Measurements from ENCODE around the gene SCRN3. TPM values are rescaled to one million over a fixed set of nuclear protein-coding genes. Genes with fewer than 3 reads are reported as not detected.
"Not testable (repeated sequence)": the region's sequence is repeated elsewhere in the genome, so short reads cannot be mapped to it uniquely, and the experiment has no call there.

Gene SCRN3
- 10 to 100 TPM; 16.8 to 16.9 TPM for total RNA-seq

GRCh38 chr2:174395284-174395968, at the start of gene SCRN3:
Gene SCRN3 (plus strand): TSS chr2:174395730. CDS start chr2:174398284, 2,554 bp downstream.
- POLR2A ChIA-PET: interaction anchor here (0.5 kb wide), 1 partner anchor 46 kb away, joined by 7 read pairs; no protein-coding TSS in a partner anchor
- H3K4me3 Mint-ChIP-seq: peak within 1 kb of the TSS; percentile 98
- peak; percentile 87 for DNase-seq
- CTCF ChIA-PET: interaction anchor here (1.2 to 1.5 kb wide), 2 partner anchors 26 to 152 kb away, joined by 4 read pairs; no protein-coding TSS in a partner anchor
- peaks cover 32% of the 10 kb centered on the region for H3K36me3 Mint-ChIP-seq (ENCODE audit: low read depth)
- H3K27me3 Mint-ChIP-seq: no peaks in the 10 kb centered on the region
- peaks cover 41% of the 10 kb centered on the region for H3K4me1 Mint-ChIP-seq
- H3K9me3 Mint-ChIP-seq: no peaks in the 10 kb centered on the region
- H3K27ac Mint-ChIP-seq: peak within 1 kb of the TSS; percentile 98

- H3K27me3 Mint-ChIP-seq: peaks cover 7% of the 10 kb centered on the region
- ChIA-PET POLR2A (interaction anchor here (0.7 kb wide), 2 partner anchors 45 to 1291 kb away, joined by 5 to 7 read pairs; partner anchors contain the start of gene SCRN3), CTCF (interaction anchor here (0.6 to 2.1 kb wide), 4 partner anchors 9 to 637 kb away, joined by 3 to 7 read pairs (median 3); no protein-coding TSS in a partner anchor)
- no peak overlapping the region for H3K27ac Mint-ChIP-seq
- no peak overlapping the region for H3K4me3 Mint-ChIP-seq
- H3K9me3 Mint-ChIP-seq: no peaks in the 10 kb centered on the region
- H3K36me3 Mint-ChIP-seq (ENCODE audit: low read depth): peaks cover 11% of the 10 kb centered on the region
- DNase-seq: no peak
- H3K4me1 Mint-ChIP-seq: peaks cover 1% of the 10 kb centered on the region
These were observed 45.5 kb upstream of the SCRN3 start for GRCh38 chr2:174350018-174350417.

GRCh38 chr2:174350593-174351181, 44.8 kb upstream of the SCRN3 start:
- ChIA-PET POLR2A (interaction anchor here (0.7 kb wide), 1 partner anchor 1292 kb away, joined by 5 read pairs; no protein-coding TSS in a partner anchor), CTCF (interaction anchor here (2.1 kb wide), 1 partner anchor 10 kb away, joined by 7 read pairs; no protein-coding TSS in a partner anchor)
- Mint-ChIP-seq H3K36me3 (ENCODE audit: low read depth) (peaks cover 11% of the 10 kb centered on the region), H3K4me1 (no peaks in the 10 kb centered on the region), H3K9me3 (no peaks in the 10 kb centered on the region), H3K27me3 (peaks cover 3% of the 10 kb centered on the region), H3K4me3 (no peak overlapping the region), H3K27ac (no peak overlapping the region)
- no peak for DNase-seq

- DNase-seq: no peak
- Mint-ChIP-seq H3K4me1 (no peaks in the 10 kb centered on the region), H3K4me3 (no peak overlapping the region), H3K36me3 (ENCODE audit: low read depth) (peaks cover 11% of the 10 kb centered on the region), H3K27ac (no peak overlapping the region), H3K9me3 (no peaks in the 10 kb centered on the region), H3K27me3 (no peaks in the 10 kb centered on the region)
- ChIA-PET POLR2A (no interaction called here), CTCF (no interaction called here)
These were observed 42.5 kb upstream of the SCRN3 start for GRCh38 chr2:174353004-174353403.

- Mint-ChIP-seq H3K4me3 (no peak overlapping the region), H3K36me3 (ENCODE audit: low read depth) (peaks cover 16% of the 10 kb centered on the region), H3K4me1 (no peaks in the 10 kb centered on the region), H3K27ac (no peak overlapping the region), H3K9me3 (no peaks in the 10 kb centered on the region), H3K27me3 (no peaks in the 10 kb centered on the region)
- DNase-seq: no peak
- ChIA-PET POLR2A (no interaction called here), CTCF (interaction anchor here (0.6 kb wide), 1 partner anchor 569 kb away, joined by 6 read pairs; no protein-coding TSS in a partner anchor)
These were observed 39.2 kb upstream of the SCRN3 start for GRCh38 chr2:174356347-174356746.

- H3K27me3 Mint-ChIP-seq, POLR2A ChIA-PET, H3K9me3 Mint-ChIP-seq, H3K27ac Mint-ChIP-seq, H3K4me3 Mint-ChIP-seq, CTCF ChIA-PET, DNase-seq, H3K4me1 Mint-ChIP-seq: not testable (repeated sequence)
- peaks cover 40% of the 10 kb centered on the region for H3K36me3 Mint-ChIP-seq (ENCODE audit: low read depth)
These were observed 35.9 kb upstream of the SCRN3 start for GRCh38 chr2:174359663-174360062.

- Mint-ChIP-seq H3K27ac (no peak overlapping the region), H3K36me3 (ENCODE audit: low read depth) (peaks cover 63% of the 10 kb centered on the region), H3K4me1 (no peaks in the 10 kb centered on the region), H3K27me3 (no peaks in the 10 kb centered on the region), H3K9me3 (peaks cover 23% of the 10 kb centered on the region), H3K4me3 (no peak overlapping the region)
- CTCF ChIA-PET: no interaction called here
- DNase-seq: no peak
- POLR2A ChIA-PET: no interaction called here
These were observed 32.6 kb upstream of the SCRN3 start for GRCh38 chr2:174362949-174363348.

- H3K27ac Mint-ChIP-seq, H3K4me3 Mint-ChIP-seq, POLR2A ChIA-PET, H3K27me3 Mint-ChIP-seq, H3K4me1 Mint-ChIP-seq, DNase-seq, CTCF ChIA-PET: not testable (repeated sequence)
- peaks cover 65% of the 10 kb centered on the region for H3K36me3 Mint-ChIP-seq (ENCODE audit: low read depth)
- H3K9me3 Mint-ChIP-seq: peaks cover 23% of the 10 kb centered on the region
These were observed 31.9 kb upstream of the SCRN3 start for GRCh38 chr2:174363492-174364225.

GRCh38 chr2:174364628-174365027, 30.9 kb upstream of the SCRN3 start:
- Mint-ChIP-seq H3K27ac (no peak overlapping the region), H3K36me3 (ENCODE audit: low read depth) (peaks cover 64% of the 10 kb centered on the region), H3K27me3 (no peaks in the 10 kb centered on the region), H3K4me1 (no peaks in the 10 kb centered on the region), H3K4me3 (no peak overlapping the region), H3K9me3 (peaks cover 23% of the 10 kb centered on the region)
- ChIA-PET CTCF (no interaction called here), POLR2A (no interaction called here)
- DNase-seq: no peak

- POLR2A ChIA-PET: no interaction called here
These were observed 30.0 kb upstream of the SCRN3 start for GRCh38 chr2:174365571-174365970.

GRCh38 chr2:174368691-174369090, 26.8 kb upstream of the SCRN3 start:
- H3K9me3 Mint-ChIP-seq: peaks cover 21% of the 10 kb centered on the region
- H3K4me1 Mint-ChIP-seq: no peaks in the 10 kb centered on the region
- POLR2A ChIA-PET: no interaction called here
- peaks cover 45% of the 10 kb centered on the region for H3K36me3 Mint-ChIP-seq (ENCODE audit: low read depth)
- no peak for DNase-seq
- CTCF ChIA-PET: interaction anchor here (1.0 kb wide), 1 partner anchor 78 kb away, joined by 5 read pairs; no protein-coding TSS in a partner anchor
- no peak overlapping the region for H3K4me3 Mint-ChIP-seq
- no peaks in the 10 kb centered on the region for H3K27me3 Mint-ChIP-seq
- H3K27ac Mint-ChIP-seq: no peak overlapping the region

More at GRCh38 chr2:174365571-174365970, 30.0 kb upstream of the SCRN3 start:
- Mint-ChIP-seq H3K4me1 (no peaks in the 10 kb centered on the region), H3K27me3 (no peaks in the 10 kb centered on the region), H3K36me3 (ENCODE audit: low read depth) (peaks cover 61% of the 10 kb centered on the region), H3K9me3 (peaks cover 23% of the 10 kb centered on the region), H3K27ac (no peak overlapping the region), H3K4me3 (no peak overlapping the region)
- DNase-seq: no peak
- CTCF ChIA-PET: no interaction called here

- H3K36me3 Mint-ChIP-seq (ENCODE audit: low read depth): peaks cover 33% of the 10 kb centered on the region
- H3K27ac Mint-ChIP-seq: no peak overlapping the region
- no peaks in the 10 kb centered on the region for H3K4me1 Mint-ChIP-seq
- H3K9me3 Mint-ChIP-seq: no peaks in the 10 kb centered on the region
- H3K27me3 Mint-ChIP-seq: no peaks in the 10 kb centered on the region
- H3K4me3 Mint-ChIP-seq: no peak overlapping the region
- POLR2A ChIA-PET: no interaction called here
- CTCF ChIA-PET: no interaction called here
- no peak for DNase-seq
These were observed 18.6 kb upstream of the SCRN3 start for GRCh38 chr2:174376967-174377366.

GRCh38 chr2:174383796-174384195, 11.7 kb upstream of the SCRN3 start:
- CTCF ChIA-PET: no interaction called here
- POLR2A ChIA-PET: no interaction called here
- H3K27me3 Mint-ChIP-seq: no peaks in the 10 kb centered on the region

More at GRCh38 chr2:174383796-174384195, 11.7 kb upstream of the SCRN3 start:
- no peak for DNase-seq
- Mint-ChIP-seq H3K4me1 (peaks cover 5% of the 10 kb centered on the region), H3K4me3 (no peak overlapping the region), H3K9me3 (no peaks in the 10 kb centered on the region), H3K36me3 (ENCODE audit: low read depth) (peaks cover 36% of the 10 kb centered on the region), H3K27ac (no peak overlapping the region)

Data from activated CD4-positive, alpha-beta T cell treated with anti-CD3 and anti-CD28 coated beads, Interleukin-2, amount 10 ng/mL, durations not matched to agents 7 days and 5 days (primary cell).